ENCODE data around the gene SMLR1.

- TF ChIP-seq EZH2phosphoT487 (IDR thresholded peaks at IDR 0.05; ENCODE audit: insufficient read depth, low read depth) (no peak), EZH2 (IDR thresholded peaks at IDR 0.05; ENCODE audit: insufficient read depth, poor library complexity, severe bottlenecking) (no peak)
These were observed 21.7 kb downstream of the SMLR1 start for GRCh38 chr6:130848945-130849344.
